Kidney capillary endothelial cell (primary cell): ENCODE measurements around the gene RSU1.

Source experiments
- DNase-seq: peaks from one replicate; pipeline ENCODE4 v3.0.0-alpha.2; 2018; ENCODE audit warnings: low spot score

RSU1 gene

GRCh38 chr10:16674147-16674703, 143.0 kb downstream of the RSU1 start:
- DNase-seq: peak; percentile 5

- DNase-seq: no peak
Observed at GRCh38 chr10:16673443-16673842, 143.8 kb downstream of the RSU1 start.

- DNase-seq: no peak
Observed at GRCh38 chr10:16663444-16663843, 153.8 kb downstream of the RSU1 start.

GRCh38 chr10:16662923-16663322, 154.3 kb downstream of the RSU1 start:
- no peak for DNase-seq

- no peak for DNase-seq
Observed at GRCh38 chr10:16656895-16657294, 160.3 kb downstream of the RSU1 start.

GRCh38 chr10:16653224-16653623, 164.0 kb downstream of the RSU1 start:
- DNase-seq: no peak

GRCh38 chr10:16652154-16652553, 165.1 kb downstream of the RSU1 start:
- DNase-seq: no peak

GRCh38 chr10:16649757-16650156, 167.5 kb downstream of the RSU1 start:
- DNase-seq: no peak

GRCh38 chr10:16648366-16648765, 168.9 kb downstream of the RSU1 start:
- DNase-seq: no peak

GRCh38 chr10:16646181-16647059, 170.8 kb downstream of the RSU1 start:
- no peak for DNase-seq

GRCh38 chr10:16644146-16644545, 173.1 kb downstream of the RSU1 start:
- peak; percentile 33 for DNase-seq

GRCh38 chr10:16643502-16643901, 173.7 kb downstream of the RSU1 start:
- no peak for DNase-seq

GRCh38 chr10:16640153-16640552, 177.1 kb downstream of the RSU1 start:
- DNase-seq: no peak

- no peak for DNase-seq
Observed at GRCh38 chr10:16639471-16639870, 177.8 kb downstream of the RSU1 start.

- no peak for DNase-seq
Observed at GRCh38 chr10:16632996-16633395, 184.2 kb downstream of the RSU1 start.

- DNase-seq: no peak
Observed at GRCh38 chr10:16626697-16627096, 190.5 kb downstream of the RSU1 start.

- no peak for DNase-seq
Observed at GRCh38 chr10:16612981-16613355, 204.3 kb downstream of the RSU1 start.

- peak; percentile 36 for DNase-seq
Observed at GRCh38 chr10:16612115-16612980, 204.9 kb downstream of the RSU1 start.

GRCh38 chr10:16611037-16611436, 206.2 kb downstream of the RSU1 start:
- DNase-seq: no peak

- DNase-seq: no peak
Observed at GRCh38 chr10:16609211-16609610, 208.0 kb downstream of the RSU1 start.

- no peak for DNase-seq
Observed at GRCh38 chr10:16606923-16607322, 210.3 kb downstream of the RSU1 start.

GRCh38 chr10:16606421-16606820, 210.8 kb downstream of the RSU1 start:
- DNase-seq: no peak

- DNase-seq: no peak
Observed at GRCh38 chr10:16603308-16603707, 213.9 kb downstream of the RSU1 start.
